Right renal cortex interstitium (tissue), 3 donors: ENCODE measurements around the gene DNAJC10. TPM values are rescaled to one million over a fixed set of nuclear protein-coding genes. Genes with fewer than 3 reads are reported as not detected.
A peak's percentile ranks its signal among the peaks of the same experiment; 100 is the strongest.
"Not testable (repeated sequence)": the region's sequence is repeated elsewhere in the genome, so short reads cannot be mapped to it uniquely, and the experiment has no call there.

Experiments used
- DNase-seq, 3 donors: peaks; one replicate each; pipeline ENCODE4 v3.0.0-alpha.2; 2013; ENCODE audit warnings: low read depth in 3 of 3, low spot score in 2 of 3
- polyA plus RNA-seq, 3 donors: library from polyadenylated mRNA; unstranded; fragments of 120-200 nt; gene quantifications; one replicate each; pipeline ENCODE4 v1.2.1, GENCODE V29; 2013; ENCODE audit not compliant: insufficient read length in 3 of 3

The DNAJC10 gene
- polyA plus RNA-seq: 100 to 1,000 TPM; 172 to 192 (median 183) TPM

DNA sequence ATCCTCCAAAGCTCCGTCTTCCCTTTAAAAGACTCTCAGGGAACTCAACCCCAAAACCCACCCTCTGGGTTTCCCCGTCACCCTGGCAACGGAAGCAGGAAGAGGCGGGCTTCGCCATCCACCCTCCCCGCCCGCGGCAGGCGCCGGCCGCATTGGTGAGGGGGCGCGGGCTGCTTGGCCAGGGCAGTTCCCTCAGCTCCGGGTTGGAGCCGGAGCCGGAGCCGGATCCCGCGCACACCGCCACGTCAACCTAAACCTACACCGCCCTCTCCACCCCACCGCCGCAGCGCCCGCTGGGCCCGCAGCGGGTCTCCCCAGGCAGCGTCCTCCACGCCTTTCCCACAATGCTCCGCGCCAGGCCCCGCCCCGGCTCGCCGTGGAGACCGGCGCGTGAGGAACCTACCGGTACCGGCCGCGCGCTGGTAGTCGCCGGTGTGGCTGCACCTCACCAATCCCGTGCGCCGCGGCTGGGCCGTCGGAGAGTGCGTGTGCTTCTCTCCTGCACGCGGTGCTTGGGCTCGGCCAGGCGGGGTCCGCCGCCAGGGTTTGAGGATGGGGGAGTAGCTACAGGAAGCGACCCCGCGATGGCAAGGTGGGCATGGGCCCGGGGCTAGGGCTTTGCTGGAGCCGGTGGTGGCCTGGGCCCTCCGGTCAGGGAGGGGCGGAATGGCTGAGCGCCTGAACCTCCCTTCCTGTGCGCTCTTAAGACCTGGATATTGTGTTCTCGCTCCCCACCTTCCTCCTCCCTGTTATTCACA lies at the start of gene DNAJC10:
Gene DNAJC10 (plus strand): TSS at position 366 of the 758 bp plus-strand sequence. CDS start 1,830 bp downstream, outside the sequence.
- peak; percentile 78 to 79 (median 79) for DNase-seq

- DNase-seq: no peak
Measured at GRCh38 chr2:182666674-182667314, 49.3 kb upstream of the DNAJC10 start.

DNA sequence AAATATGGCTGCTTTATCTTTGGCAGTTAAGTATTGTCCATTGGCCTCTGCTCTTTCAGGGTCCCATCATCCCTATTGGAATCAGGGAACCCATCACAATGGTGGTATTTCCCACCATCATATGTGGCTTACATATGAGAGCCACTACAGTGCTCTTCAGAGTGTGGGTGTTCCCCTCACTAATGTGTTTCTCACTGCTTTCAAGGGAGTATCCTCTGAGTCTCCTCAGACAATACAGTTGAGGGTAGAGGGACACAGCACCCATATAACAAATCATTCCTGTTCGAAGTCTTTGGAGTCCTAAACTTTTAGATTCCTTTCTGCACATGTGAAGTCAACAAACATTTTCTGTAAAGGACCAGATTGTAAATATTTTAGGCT lies 48.8 kb upstream of the DNAJC10 start:
- no peak for DNase-seq

GRCh38 chr2:182668671-182669070 lies 47.4 kb upstream of the DNAJC10 start:
- no peak for DNase-seq

- no peak for DNase-seq
Measured at GRCh38 chr2:182672466-182673165, 43.4 kb upstream of the DNAJC10 start.

GRCh38 chr2:182680837-182681236 lies 35.2 kb upstream of the DNAJC10 start:
- no peak for DNase-seq

DNA sequence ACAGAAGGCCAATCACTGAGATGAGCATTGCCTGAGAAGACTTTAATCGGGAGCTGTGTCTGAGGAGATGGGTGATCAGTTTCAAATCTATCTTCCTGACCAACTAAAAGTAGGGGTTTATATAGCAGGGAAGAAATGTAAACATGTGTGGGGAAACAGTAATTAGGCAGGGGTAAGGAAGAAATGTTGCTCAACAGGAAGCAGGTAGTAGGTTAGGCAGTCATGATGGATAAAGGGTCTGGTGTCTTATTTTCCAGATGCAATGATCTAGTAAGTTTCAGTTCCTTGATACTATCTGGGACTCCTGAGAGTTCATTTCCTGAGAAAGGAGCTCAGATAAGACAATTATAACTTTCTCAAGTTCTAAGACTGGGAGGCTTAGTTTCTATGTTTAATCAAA lies 33.8 kb upstream of the DNAJC10 start:
- DNase-seq: no peak

DNA sequence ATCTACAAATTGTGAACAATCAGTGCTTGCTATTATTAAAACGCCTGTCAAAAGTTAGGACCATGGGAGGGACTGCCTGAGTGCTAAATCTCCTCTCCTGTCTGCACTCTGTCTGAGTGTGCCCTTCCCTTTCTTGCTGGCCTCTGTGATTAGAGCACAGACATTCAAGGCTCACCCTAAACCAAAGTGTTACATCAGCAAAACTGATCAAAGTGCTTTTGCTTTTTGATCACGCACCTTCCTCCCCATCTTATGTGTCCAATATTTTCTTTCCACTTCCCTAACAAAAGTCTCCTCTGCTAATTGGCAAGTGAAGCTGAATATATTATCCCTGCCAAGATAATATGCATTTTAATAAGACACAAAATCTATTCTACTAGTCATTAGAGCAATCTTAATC lies 30.5 kb upstream of the DNAJC10 start:
- DNase-seq: no peak

DNA sequence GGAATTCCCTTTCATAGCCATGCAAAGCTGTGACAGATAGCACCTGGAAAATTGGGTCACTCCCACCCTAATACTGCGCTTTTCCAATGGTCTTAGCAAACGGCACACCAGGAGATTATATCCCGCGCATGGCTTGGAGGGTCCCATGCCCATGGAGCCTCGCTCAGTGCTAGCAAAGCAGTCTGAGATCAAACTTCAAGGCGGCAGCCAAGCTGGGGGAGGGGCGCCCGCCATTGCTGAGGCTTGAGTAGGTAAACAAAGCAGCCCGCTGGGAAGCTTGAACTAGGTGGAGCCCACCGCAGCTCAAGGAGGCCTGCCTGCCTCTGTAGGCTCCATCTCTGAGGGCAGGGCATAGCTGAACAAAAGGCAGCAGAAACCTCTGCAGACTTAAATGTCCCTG lies 29.3 kb upstream of the DNAJC10 start:
- not testable (repeated sequence) for DNase-seq

GRCh38 chr2:182694189-182694588 lies 21.9 kb upstream of the DNAJC10 start:
- no peak for DNase-seq

DNA sequence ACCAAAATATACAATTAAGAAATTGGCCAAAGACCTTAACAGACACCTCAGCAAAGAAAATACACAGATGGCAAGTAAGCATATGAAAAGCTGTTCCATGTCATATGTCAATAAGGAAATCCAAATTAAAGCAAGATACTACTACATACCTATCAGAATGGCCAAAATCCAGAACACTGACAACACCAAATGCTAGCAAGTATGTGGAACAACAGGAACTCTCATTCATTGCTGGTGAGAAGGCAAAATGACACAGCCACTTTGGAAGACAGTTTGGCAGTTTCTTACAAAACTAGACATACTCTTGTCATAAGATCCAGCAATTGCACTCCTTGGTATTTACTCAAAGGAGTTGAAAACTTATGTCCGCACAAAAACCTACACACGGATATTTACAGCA lies 20.3 kb upstream of the DNAJC10 start:
- DNase-seq: no peak

DNA sequence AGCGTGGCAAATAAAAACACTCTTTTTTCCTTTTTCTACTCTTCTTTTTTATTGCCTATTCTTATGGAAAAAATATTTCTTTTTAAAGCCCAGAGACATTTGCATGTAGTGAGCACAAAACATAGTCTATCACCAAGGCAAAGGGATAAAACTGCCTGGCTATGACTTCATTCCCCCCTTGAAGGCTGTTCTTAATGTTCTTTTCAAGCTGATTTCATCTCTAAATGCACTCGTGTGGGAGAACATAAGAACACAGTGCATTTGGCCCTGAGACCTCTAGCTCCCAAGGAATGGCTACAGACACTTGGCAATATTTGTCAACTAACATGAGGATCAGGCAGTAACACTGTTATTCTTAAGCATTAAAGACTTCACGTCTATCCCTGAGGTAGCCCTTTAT lies 17.4 kb upstream of the DNAJC10 start:
- no peak for DNase-seq

DNA sequence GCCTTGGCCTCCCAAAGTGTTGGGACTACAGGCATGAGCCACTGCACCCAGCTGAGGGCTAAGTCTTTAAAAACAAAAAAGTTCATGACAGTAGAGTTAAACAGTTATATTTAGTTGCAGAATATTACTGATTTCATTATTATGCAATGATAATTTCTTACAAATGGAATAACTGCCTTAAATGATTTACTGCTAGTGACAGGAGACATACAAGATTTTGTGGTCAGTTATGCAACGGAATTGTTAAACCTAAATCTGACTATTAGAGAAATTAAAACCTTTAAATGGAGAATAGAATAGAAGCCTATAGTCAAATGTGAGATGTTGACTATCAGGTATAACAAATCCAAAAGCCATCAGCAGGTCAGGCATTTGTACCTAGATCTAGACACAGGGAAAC lies 10.3 kb upstream of the DNAJC10 start:
- DNase-seq: no peak

DNA sequence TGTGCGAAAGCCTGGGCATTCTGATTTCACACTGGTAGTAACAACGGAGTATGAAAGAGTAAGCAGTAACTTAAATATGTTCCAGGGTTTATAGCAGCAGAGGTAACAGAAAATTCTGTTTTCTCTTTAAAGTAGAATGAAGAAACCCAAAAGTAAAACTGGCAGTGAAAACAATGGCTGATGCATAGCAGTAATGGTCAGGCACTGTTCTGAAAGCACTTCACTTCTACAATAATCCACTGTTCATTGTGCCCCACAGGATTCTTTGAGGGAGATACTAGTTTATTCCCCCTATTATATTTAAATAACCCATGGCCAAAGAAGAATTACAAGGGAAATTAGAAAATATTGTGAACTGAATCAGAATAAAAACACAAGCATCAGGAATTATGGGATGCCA lies 9.3 kb upstream of the DNAJC10 start:
- DNase-seq: no peak

DNA sequence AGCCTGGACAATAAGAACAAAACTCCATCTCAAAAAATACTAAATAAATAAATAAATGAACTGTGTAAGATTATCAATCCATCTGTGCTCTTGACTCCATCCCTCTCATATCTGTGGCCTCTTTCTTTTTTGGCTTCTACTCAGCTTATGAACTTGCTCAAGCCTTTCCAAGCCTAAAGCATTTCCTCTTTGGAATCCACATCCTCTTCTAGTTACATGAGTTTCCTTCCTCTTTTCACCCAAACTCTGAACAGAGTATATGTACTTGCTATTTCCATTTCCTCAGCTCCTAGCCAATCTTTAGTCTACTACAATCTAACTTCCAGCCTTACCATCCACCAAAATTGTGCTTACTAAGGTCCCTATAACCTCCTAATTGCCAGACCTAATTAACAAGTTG lies 2.5 kb upstream of the DNAJC10 start:
- DNase-seq: no peak

- DNase-seq: peak; percentile 1 to 25 (median 2)
Measured at GRCh38 chr2:182715121-182715891, 751 bp upstream of the DNAJC10 start.

DNA sequence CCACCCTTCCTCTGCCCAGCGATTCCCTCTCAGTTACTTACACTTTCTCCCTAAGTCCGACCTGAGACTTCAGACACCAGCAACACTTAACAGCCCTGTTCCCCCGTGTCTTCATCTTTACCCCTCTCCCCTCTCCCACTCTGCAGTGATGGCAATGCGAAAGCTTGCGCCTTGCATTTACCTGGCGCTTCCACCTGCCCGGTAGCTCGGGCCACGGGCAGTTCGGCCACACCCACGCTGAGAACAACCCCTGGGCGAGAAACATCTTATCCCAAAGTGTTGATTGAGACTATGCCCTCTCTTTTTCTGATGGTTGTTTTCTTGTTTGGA lies 558 bp downstream of the DNAJC10 start:
- DNase-seq: no peak

DNA sequence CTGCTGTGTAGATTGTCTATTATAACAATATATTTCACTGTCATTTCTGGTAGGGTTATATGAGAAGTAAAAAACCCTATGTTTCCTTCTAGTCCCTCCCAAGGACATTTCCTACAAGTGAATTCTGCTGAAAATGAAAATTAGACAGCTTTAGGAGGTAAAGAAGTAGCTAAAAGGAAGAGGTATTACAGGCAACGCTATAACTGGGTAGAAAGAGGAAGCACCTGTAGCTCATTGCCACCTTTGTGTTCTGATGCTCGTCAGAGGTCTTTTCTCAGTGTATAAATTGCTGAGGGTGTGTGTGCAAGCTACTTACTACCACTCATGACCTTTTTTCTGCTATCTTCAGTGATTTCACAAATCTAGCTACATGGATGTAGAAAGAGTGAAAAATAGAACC lies 1.4 kb downstream of the DNAJC10 start:
- DNase-seq: no peak

DNA sequence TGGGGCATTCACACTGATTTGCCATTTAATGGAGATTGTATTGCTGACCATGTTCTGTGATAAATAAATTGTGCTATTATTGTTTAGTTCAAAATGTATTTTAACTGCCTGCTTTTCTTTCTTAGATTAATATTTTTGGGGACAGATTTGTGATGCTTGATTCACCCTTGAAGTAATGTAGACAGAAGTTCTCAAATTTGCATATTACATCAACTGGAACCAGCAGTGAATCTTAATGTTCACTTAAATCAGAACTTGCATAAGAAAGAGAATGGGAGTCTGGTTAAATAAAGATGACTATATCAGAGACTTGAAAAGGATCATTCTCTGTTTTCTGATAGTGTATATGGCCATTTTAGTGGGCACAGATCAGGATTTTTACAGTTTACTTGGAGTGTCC lies 1.8 kb downstream of the DNAJC10 start:
- no peak for DNase-seq

DNA sequence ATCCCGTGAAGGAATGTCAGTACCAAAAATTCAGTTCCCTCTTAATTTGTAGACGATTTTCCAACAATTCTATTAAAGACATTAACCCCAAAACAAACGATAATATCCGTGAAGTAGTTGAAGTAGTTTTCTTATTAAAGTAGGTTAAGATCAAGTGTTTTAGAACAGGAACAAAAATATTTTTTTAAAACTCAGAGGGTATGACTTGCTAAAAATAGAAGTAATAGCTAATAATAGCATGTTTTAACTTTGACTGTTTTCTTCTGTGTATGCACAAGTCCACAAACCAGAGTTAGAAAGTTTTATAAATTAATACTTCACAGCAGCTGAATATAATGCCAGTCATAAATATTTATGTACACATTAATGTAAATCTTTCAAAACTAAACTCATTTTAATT lies 2.4 kb downstream of the DNAJC10 start:
- DNase-seq: no peak

DNA sequence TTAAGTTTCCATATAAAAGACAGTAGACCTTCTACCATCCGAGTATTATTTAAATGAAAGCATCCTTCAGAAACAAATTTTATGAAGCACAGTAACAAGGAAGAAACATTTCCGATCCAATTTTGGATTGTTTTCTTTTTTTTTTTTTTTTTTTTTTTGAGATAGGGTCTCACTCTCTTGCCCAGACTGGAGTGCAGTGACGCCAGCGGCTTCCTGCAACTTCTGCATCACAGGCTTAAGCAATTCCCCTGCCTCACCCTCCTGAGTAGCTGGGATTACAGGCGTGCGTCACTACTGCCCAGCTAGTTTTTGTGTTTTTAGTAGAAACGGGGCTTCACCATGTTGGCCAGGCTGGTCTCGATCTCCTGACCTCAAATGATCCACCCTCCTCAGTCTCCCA lies 3.1 kb downstream of the DNAJC10 start:
- DNase-seq: not testable (repeated sequence)
